ENCODE data around the gene MAST4.

The MAST4 gene

DNA sequence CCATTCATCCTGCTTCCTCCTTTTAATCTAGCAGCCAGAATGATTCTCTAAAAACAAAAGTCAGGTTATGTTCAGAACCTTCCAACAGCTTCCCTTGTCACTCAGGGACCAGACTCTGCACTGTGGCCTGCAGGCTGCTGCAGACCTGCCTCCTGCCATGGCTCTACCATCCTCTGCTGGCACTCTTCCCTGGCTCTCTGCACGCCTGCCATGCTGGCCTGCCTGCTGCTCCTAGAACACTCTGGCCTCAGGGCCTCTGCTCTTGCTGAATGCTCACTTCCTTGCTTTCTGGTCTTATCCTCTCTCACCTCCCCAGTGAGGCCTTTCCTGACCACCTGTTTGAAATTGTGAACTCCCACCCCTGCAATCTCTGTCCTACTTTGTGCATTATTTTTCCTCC, 451.0 kb downstream of the MAST4 start:
- no peaks in the 10 kb centered on the region for H3K9me2 ChIP-seq (replicated peaks; ENCODE audit: insufficient read depth, low read length)
- TF ChIP-seq EZH2 (optimal IDR thresholded peaks at IDR 0.05; ENCODE audit: low read depth, low read length) (no peak), EZH2phosphoT487 (IDR thresholded peaks at IDR 0.05; ENCODE audit: low read length) (no peak)
- TF ChIP-seq, protein P1, sequence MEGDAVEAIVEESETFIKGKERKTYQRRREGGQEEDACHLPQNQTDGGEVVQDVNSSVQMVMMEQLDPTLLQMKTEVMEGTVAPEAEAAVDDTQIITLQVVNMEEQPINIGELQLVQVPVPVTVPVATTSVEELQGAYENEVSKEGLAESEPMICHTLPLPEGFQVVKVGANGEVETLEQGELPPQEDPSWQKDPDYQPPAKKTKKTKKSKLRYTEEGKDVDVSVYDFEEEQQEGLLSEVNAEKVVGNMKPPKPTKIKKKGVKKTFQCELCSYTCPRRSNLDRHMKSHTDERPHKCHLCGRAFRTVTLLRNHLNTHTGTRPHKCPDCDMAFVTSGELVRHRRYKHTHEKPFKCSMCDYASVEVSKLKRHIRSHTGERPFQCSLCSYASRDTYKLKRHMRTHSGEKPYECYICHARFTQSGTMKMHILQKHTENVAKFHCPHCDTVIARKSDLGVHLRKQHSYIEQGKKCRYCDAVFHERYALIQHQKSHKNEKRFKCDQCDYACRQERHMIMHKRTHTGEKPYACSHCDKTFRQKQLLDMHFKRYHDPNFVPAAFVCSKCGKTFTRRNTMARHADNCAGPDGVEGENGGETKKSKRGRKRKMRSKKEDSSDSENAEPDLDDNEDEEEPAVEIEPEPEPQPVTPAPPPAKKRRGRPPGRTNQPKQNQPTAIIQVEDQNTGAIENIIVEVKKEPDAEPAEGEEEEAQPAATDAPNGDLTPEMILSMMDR (IDR thresholded peaks at IDR 0.05; ENCODE audit: low read length) = no peak
- no peak for DNase-seq

DNA sequence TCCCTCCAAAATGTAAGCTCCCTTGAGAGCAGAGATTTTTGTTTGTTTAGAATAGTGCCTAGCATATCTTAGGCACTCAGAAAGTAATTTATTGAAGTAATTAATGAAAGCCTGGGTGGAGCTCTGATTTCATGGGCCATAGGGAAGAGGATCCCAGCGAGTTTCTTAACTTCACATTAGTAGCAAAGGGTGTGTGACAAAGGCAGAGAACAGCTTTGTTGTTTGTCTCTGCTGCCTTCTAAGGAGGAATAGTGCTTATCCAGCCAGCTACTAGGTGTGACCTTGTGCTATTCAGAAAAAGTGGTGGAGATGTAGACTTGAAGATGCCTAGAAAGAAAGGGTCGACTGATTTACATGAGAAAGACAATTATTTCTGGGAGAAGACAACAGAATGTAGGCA, 451.4 kb downstream of the MAST4 start:
- Histone ChIP-seq H3K9ac (ENCODE audit: low read length) (no peak overlapping the region), H3F3A (ENCODE audit: insufficient read depth, low read length) (peaks cover 17% of the 10 kb centered on the region), H4K20me1 (ENCODE audit: insufficient read depth, low read length) (0 out of 2 replicates have a peak, but pooled peaks cover 4% of the 10 kb centered on the region), H3K36me3 (replicated peaks; ENCODE audit: insufficient read depth, low read length) (no peaks in the 10 kb centered on the region), H3K9me3 (replicated peaks; ENCODE audit: insufficient read depth, low read length) (no peaks in the 10 kb centered on the region), H3K27ac (ENCODE audit: low read length) (no peak overlapping the region), H2AFZ (ENCODE audit: low read length) (no peak overlapping the region), H3K79me2 (ENCODE audit: low read length) (no peaks in the 10 kb centered on the region), H3K4me2 (ENCODE audit: low read depth, low read length) (no peak overlapping the region), H3K4me1 (ENCODE audit: low read length) (peaks cover 23% of the 10 kb centered on the region), H3K4me3 (ENCODE audit: low read length) (no peak overlapping the region), H3K9me2 (replicated peaks; ENCODE audit: insufficient read depth, low read length) (no peaks in the 10 kb centered on the region), H3K27me3 (replicated peaks; ENCODE audit: insufficient read depth, low read length) (no peaks in the 10 kb centered on the region; the same call in 1 of the 2 replicates)
- DNase-seq = no peak
- TF ChIP-seq, protein P1 (IDR thresholded peaks at IDR 0.05; ENCODE audit: low read length) = no peak
- no peak for TF ChIP-seq EZH2phosphoT487 (IDR thresholded peaks at IDR 0.05; ENCODE audit: low read length)
- TF ChIP-seq EZH2 (optimal IDR thresholded peaks at IDR 0.05; ENCODE audit: low read depth, low read length) = no peak

More for the DNA sequence above, 451.0 kb downstream of the MAST4 start:
- no peaks in the 10 kb centered on the region for H3K36me3 ChIP-seq (replicated peaks; ENCODE audit: insufficient read depth, low read length)
- H3K27ac ChIP-seq (ENCODE audit: low read length) = no peak overlapping the region
- no peak overlapping the region for H2AFZ ChIP-seq (ENCODE audit: low read length)
- no peak overlapping the region for H3K4me3 ChIP-seq (ENCODE audit: low read length)
- no peak overlapping the region for H3K4me2 ChIP-seq (ENCODE audit: low read depth, low read length)
- H3F3A ChIP-seq (ENCODE audit: insufficient read depth, low read length) = peaks cover 17% of the 10 kb centered on the region
- no peaks in the 10 kb centered on the region for H3K9me3 ChIP-seq (replicated peaks; ENCODE audit: insufficient read depth, low read length)
- 0 out of 2 replicates have a peak, but pooled peaks cover 4% of the 10 kb centered on the region for H4K20me1 ChIP-seq (ENCODE audit: insufficient read depth, low read length)
- no peaks in the 10 kb centered on the region; the same call in 1 of the 2 replicates for H3K27me3 ChIP-seq (replicated peaks; ENCODE audit: insufficient read depth, low read length)
- H3K79me2 ChIP-seq (ENCODE audit: low read length) = no peaks in the 10 kb centered on the region
- peaks cover 23% of the 10 kb centered on the region for H3K4me1 ChIP-seq (ENCODE audit: low read length)
- H3K9ac ChIP-seq (ENCODE audit: low read length) = no peak overlapping the region

DNA sequence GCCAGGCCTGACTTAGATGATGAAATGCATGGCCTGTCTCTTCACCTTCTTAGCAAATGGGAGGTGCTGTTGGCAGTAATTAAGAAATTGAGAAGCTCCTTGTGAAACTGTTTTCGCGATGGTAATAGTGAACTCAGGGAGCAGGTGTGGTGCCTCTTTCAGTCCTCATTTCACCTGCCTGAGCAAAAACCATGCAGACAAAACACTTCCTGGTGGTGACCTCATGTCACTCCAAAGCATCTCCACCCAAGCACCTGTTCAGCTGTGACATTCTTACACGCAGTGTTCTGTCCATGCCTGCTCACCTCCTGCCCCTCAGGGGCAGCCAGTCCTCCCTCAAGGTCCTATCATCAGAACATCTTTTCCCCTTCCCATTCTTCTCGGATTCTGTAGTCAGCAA, 453.9 kb downstream of the MAST4 start:
- peak overlapping the region; percentile 34; the same call in 1 of the 2 replicates for H3K27ac ChIP-seq (ENCODE audit: low read length)
- no peak overlapping the region for H2AFZ ChIP-seq (ENCODE audit: low read length)
- H3K9me2 ChIP-seq (replicated peaks; ENCODE audit: insufficient read depth, low read length) = no peaks in the 10 kb centered on the region
- H3K36me3 ChIP-seq (replicated peaks; ENCODE audit: insufficient read depth, low read length) = no peaks in the 10 kb centered on the region
- H3K4me1 ChIP-seq (ENCODE audit: low read length) = peaks cover 23% of the 10 kb centered on the region
- no peaks in the 10 kb centered on the region for H3K79me2 ChIP-seq (ENCODE audit: low read length)
- no peaks in the 10 kb centered on the region for H3K9me3 ChIP-seq (replicated peaks; ENCODE audit: insufficient read depth, low read length)
- H4K20me1 ChIP-seq (ENCODE audit: insufficient read depth, low read length) = 0 out of 2 replicates have a peak, but pooled peaks cover 4% of the 10 kb centered on the region
- DNase-seq = peak; percentile 79
- no peak overlapping the region for H3K9ac ChIP-seq (ENCODE audit: low read length)
- no peak overlapping the region for H3K4me3 ChIP-seq (ENCODE audit: low read length)
- H3K27me3 ChIP-seq (replicated peaks; ENCODE audit: insufficient read depth, low read length) = no peaks in the 10 kb centered on the region; the same call in 1 of the 2 replicates
- peaks cover 17% of the 10 kb centered on the region for H3F3A ChIP-seq (ENCODE audit: insufficient read depth, low read length)
- TF ChIP-seq EZH2 (optimal IDR thresholded peaks at IDR 0.05; ENCODE audit: low read depth, low read length) (no peak), EZH2phosphoT487 (IDR thresholded peaks at IDR 0.05; ENCODE audit: low read length) (no peak)
- TF ChIP-seq, protein P1 (IDR thresholded peaks at IDR 0.05; ENCODE audit: low read length) = no peak
- peak overlapping the region; percentile 36 for H3K4me2 ChIP-seq (ENCODE audit: low read depth, low read length)

All from MM.1S (cell line).